Right lobe of liver (tissue), 6 donors: ENCODE measurements around the gene DLG1. TPM values are rescaled to one million over a fixed set of nuclear protein-coding genes. Genes with fewer than 3 reads are reported as not detected.

Experiments used
- ATAC-seq, 4 donors: fragments of 200-7000 bp; cut with Tn5 transposase; one replicate each; pipeline ENCODE4 v1.9.1; 2020; ENCODE audit warnings: mild to moderate bottlenecking in 4 of 4, moderate library complexity in 4 of 4
- DNase-seq, 3 donors: peaks; one replicate each; pipeline ENCODE4 v3.0.0-alpha.2; 2020
- H3K27ac ChIP-seq, 3 donors: fragments of 200-600 bp; one replicate each; pipeline ENCODE4 v1.8.0; 2022
- H3K27me3 ChIP-seq, 2 donors: fragments of 200-600 bp; one replicate each; pipeline ENCODE4 v1.8.0; 2022
- H3K36me3 ChIP-seq, 4 donors: fragments of 200-600 bp; sonication (generic) in 1 of 4; one replicate each; pipeline versions ENCODE4 v1.5.1 to v1.8.0; 2017 to 2022; ENCODE audit warnings: control low read depth in 1 of 4
- H3K4me1 ChIP-seq, 4 donors: fragments of 200-600 bp; sonication (generic) in 1 of 4; one replicate each; pipeline versions ENCODE4 v1.5.1 to v1.8.0; 2017 to 2022; ENCODE audit warnings: control low read depth in 1 of 4
- H3K4me3 ChIP-seq, 3 donors: fragments of 200-600 bp; one replicate each; pipeline ENCODE4 v1.8.0; 2022
- H3K9me3 ChIP-seq, 4 donors: fragments of 200-600 bp; sonication (generic) in 1 of 4; one replicate each; pipeline versions ENCODE4 v1.5.1 to v1.8.0; 2017 to 2022; ENCODE audit warnings: control low read depth in 1 of 4
- POLR2A ChIP-seq: fragments of 450-650 bp; IDR thresholded peaks from one replicate; pipeline ENCODE4 v1.6.1; 2017; ENCODE audit warnings: antibody characterized with exemption, mild to moderate bottlenecking
- WGBS: methylation state at CpG from one replicate; pipeline ENCODE4 v1.1.6; 2018; ENCODE audit warnings: low coverage, low lambda C conversion rate; ENCODE audit not compliant: insufficient coverage; ENCODE audit errors: missing lambda C conversion rate; 5-methylcytosine and 5-hydroxymethylcytosine counted together
- intact Hi-C, 2 donors: fragments of 100-400 bp; cut with DNase I; formaldehyde crosslinking; loops; one replicate each; pipeline versions ENCODE4 v1.11.2 to v1.14.1; 2022
- total RNA-seq, 6 experiments: library from RNA; depleted of rRNA in 2 of 6; stranded (reverse); fragments of >200 nt in 2 of 6; fragmentation: NEBNext Ultra II Directional in 3 of 6; extraction: Animal tissue kit (Norgen Biotek cat#: 25700) in 3 of 6; gene quantifications; one replicate each; pipeline versions ENCODE4 v1.1.0 to v1.2.4, GENCODE V29; 2016 to 2023
- TF ChIP-seq, protein P1 (sequence below), 4 donors: fragments of 200-600 bp in 3 of 4; fragments of 450-650 bp in 1 of 4; IDR thresholded peaks; one replicate each; pipeline versions ENCODE4 v1.5.1 to v1.8.0; 2016 to 2022; ENCODE audit warnings: antibody characterized with exemption in 4 of 4, mild to moderate bottlenecking in 2 of 4
- donor health status: DM: no; HTN: yes; CAD: no.
- donor health status: DM: no; HTN: no; CAD: no.
- donor health status: DM: no; HTN: no; CAD: no.
- donor health status: DM: no; HTN: yes; CAD: no.
- donor health status: DM: no; HTN: yes; CAD: no.

DLG1 gene
- total RNA-seq, 6 experiments from 2014 or later: 36.1 to 50.2 (median 44.2) TPM

DNA sequence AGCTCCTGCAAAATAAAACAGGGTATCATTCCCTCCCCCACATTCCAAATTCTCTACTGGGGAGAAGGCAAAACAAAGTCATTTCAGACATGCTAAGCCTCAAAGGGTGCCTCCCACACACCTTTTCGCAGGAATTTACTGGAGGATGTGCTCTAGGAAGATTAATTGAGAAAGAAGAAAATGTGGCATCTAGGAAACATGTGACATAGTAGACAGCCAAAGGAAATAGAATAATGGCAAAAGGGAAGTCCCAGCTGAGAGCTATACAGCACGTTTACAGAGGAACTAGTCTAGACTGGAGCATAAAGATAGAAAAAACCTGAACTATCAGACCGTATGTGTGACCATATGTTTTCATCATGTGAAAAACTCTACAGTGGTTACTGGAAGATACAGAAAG lies 210.0 kb downstream of the DLG1 start:
- no peaks in the 10 kb centered on the region for H3K4me1 ChIP-seq
- H3K27me3 ChIP-seq: no peaks in the 10 kb centered on the region
- no peaks in the 10 kb centered on the region for H3K9me3 ChIP-seq
- H3K36me3 ChIP-seq: peaks cover 0 to 3% (median 0%) of the 10 kb centered on the region in 4 donors
- no peak overlapping the region for H3K27ac ChIP-seq
- ATAC-seq: peak in 2 of 4 donors; percentile 27 to 42
- DNase-seq: no peak
- WGBS: 60% methylated on average over 3 of the region's 3 CpGs
- intact Hi-C loops: no loop called here
- TF ChIP-seq POLR2A: no peak
- TF ChIP-seq, protein P1, sequence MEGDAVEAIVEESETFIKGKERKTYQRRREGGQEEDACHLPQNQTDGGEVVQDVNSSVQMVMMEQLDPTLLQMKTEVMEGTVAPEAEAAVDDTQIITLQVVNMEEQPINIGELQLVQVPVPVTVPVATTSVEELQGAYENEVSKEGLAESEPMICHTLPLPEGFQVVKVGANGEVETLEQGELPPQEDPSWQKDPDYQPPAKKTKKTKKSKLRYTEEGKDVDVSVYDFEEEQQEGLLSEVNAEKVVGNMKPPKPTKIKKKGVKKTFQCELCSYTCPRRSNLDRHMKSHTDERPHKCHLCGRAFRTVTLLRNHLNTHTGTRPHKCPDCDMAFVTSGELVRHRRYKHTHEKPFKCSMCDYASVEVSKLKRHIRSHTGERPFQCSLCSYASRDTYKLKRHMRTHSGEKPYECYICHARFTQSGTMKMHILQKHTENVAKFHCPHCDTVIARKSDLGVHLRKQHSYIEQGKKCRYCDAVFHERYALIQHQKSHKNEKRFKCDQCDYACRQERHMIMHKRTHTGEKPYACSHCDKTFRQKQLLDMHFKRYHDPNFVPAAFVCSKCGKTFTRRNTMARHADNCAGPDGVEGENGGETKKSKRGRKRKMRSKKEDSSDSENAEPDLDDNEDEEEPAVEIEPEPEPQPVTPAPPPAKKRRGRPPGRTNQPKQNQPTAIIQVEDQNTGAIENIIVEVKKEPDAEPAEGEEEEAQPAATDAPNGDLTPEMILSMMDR (IDR thresholded peaks at IDR 0.05): no peak
- H3K4me3 ChIP-seq: no peak overlapping the region

DNA sequence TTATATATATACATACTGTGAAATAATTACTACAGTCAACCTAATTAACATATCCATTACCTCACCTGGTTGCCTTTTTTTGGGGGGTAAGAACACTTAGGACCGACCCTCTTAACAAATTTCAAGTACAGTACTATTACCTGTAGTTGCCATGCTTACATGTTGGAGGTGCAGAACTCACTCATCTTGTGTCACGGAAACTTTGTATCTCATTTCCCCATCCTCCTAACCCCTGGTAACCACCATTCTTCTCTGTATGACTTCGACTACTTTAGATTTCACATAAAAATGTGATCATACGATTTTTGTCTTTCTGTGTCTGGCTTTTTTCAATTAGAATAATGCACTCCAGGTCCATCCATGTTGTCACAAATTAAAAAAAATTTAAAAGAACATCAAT lies 213.3 kb downstream of the DLG1 start:
- TF ChIP-seq, protein P1 (IDR thresholded peaks at IDR 0.05): no peak
- no peak for TF ChIP-seq POLR2A
- ATAC-seq (no peak), DNase-seq (no peak)
- H3K27ac ChIP-seq: no peak overlapping the region
- intact Hi-C loops: no loop called here
- no peaks in the 10 kb centered on the region for H3K27me3 ChIP-seq
- H3K9me3 ChIP-seq: no peaks in the 10 kb centered on the region
- no peak overlapping the region for H3K4me3 ChIP-seq
- 91% methylated on average over 4 of the region's 4 CpGs for WGBS
- peaks cover 0 to 7% (median 2%) of the 10 kb centered on the region in 4 donors for H3K36me3 ChIP-seq
- H3K4me1 ChIP-seq: no peaks in the 10 kb centered on the region

DNA sequence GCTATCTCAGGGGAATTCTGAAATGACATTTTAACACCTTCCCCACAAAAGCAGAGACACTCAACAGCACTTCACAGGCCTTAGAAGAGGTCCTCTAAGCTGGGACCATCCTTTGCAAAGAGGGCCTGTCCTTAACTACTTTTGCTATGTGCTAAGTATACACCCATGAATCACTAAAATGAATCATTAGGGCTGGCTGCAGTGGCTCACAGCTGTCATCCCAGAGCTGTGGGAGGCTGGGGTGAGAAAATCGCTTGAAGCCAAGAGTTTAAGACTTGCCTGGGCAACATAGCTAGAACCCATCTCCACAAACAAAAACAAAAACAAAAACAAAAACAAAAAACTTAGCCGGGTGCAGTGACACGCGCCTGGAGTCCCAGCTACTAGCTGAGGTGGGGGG lies 214.9 kb downstream of the DLG1 start:
- DNase-seq (no peak), ATAC-seq (peak in 1 of 4 donors; percentile 37)
- H3K4me1 ChIP-seq: no peaks in the 10 kb centered on the region
- no peaks in the 10 kb centered on the region for H3K27me3 ChIP-seq
- intact Hi-C loops: no loop called here
- TF ChIP-seq, protein P1 (IDR thresholded peaks at IDR 0.05): no peak
- TF ChIP-seq POLR2A: no peak
- no peak overlapping the region for H3K27ac ChIP-seq
- 94% methylated on average over 4 of the region's 4 CpGs for WGBS
- H3K4me3 ChIP-seq: no peak overlapping the region
- peaks cover 0 to 7% (median 2%) of the 10 kb centered on the region in 4 donors for H3K36me3 ChIP-seq
- H3K9me3 ChIP-seq: no peaks in the 10 kb centered on the region

- intact Hi-C loops: no loop called here
- ATAC-seq: no peak
- H3K27me3 ChIP-seq: no peaks in the 10 kb centered on the region
- no peak for TF ChIP-seq POLR2A
- TF ChIP-seq, protein P1 (IDR thresholded peaks at IDR 0.05): no peak
- H3K36me3 ChIP-seq: peaks cover 0 to 7% (median 2%) of the 10 kb centered on the region in 4 donors
- no peak overlapping the region for H3K4me3 ChIP-seq
- H3K4me1 ChIP-seq: no peaks in the 10 kb centered on the region
- H3K27ac ChIP-seq: no peak overlapping the region
- DNase-seq: no peak
- 79% methylated on average over 2 of the region's 2 CpGs for WGBS
- no peaks in the 10 kb centered on the region for H3K9me3 ChIP-seq
Measured at GRCh38 chr3:197082871-197083270, 215.5 kb downstream of the DLG1 start.

- no peak for DNase-seq
- no peak overlapping the region for H3K4me3 ChIP-seq
Measured at GRCh38 chr3:197080344-197080743, 218.1 kb downstream of the DLG1 start.

More at GRCh38 chr3:197080344-197080743, 218.1 kb downstream of the DLG1 start:
- TF ChIP-seq, protein P1 (IDR thresholded peaks at IDR 0.05): no peak
- TF ChIP-seq POLR2A: no peak
- H3K27me3 ChIP-seq: no peaks in the 10 kb centered on the region
- ATAC-seq: no peak
- H3K4me1 ChIP-seq: no peaks in the 10 kb centered on the region
- intact Hi-C loops: no loop called here
- WGBS: 98% methylated on average over 6 of the region's 10 CpGs
- no peaks in the 10 kb centered on the region for H3K9me3 ChIP-seq
- peaks cover 0 to 16% (median 2%) of the 10 kb centered on the region in 4 donors for H3K36me3 ChIP-seq
- no peak overlapping the region for H3K27ac ChIP-seq
